HEK293T (cell line): ENCODE measurements around the gene WBP1.

Source experiments
- ARNT ChIP-seq: fragments of 450-650 bp; IDR thresholded peaks from 2 replicates; pipeline ENCODE4 v1.6.1; 2017; ENCODE audit warnings: mild to moderate bottlenecking
- BHLHE40 ChIP-seq: fragments of 450-650 bp; IDR thresholded peaks from 2 replicates; pipeline ENCODE4 v1.6.1; 2016; ENCODE audit warnings: mild to moderate bottlenecking, moderate library complexity, borderline replicate concordance
- CTBP1 ChIP-seq: fragments of 450-650 bp; IDR thresholded peaks from 2 replicates; pipeline ENCODE4 v1.6.1; 2016; ENCODE audit warnings: borderline replicate concordance
- ELF4 ChIP-seq: fragments of 450-650 bp; IDR thresholded peaks from 2 replicates; pipeline ENCODE4 v1.6.1; 2017; ENCODE audit warnings: antibody characterized with exemption
- FOXA1 ChIP-seq: fragments of 450-650 bp; IDR thresholded peaks from 2 replicates; pipeline ENCODE4 v1.6.1; 2016; ENCODE audit warnings: mild to moderate bottlenecking
- LEF1 ChIP-seq: fragments of 450-650 bp; IDR thresholded peaks from 2 replicates; pipeline ENCODE4 v1.6.1; 2017; ENCODE audit warnings: mild to moderate bottlenecking, borderline replicate concordance
- NFRKB ChIP-seq: fragments of 450-650 bp; IDR thresholded peaks from 2 replicates; pipeline ENCODE4 v1.6.1; 2016; ENCODE audit warnings: mild to moderate bottlenecking, moderate library complexity
- SP1 ChIP-seq: fragments of 450-650 bp; IDR thresholded peaks from 2 replicates; pipeline ENCODE4 v1.6.1; 2017
- TARDBP ChIP-seq: fragments of 450-650 bp; IDR thresholded peaks from 2 replicates; pipeline ENCODE4 v1.6.1; 2016
- ZNF384 ChIP-seq: fragments of 450-650 bp; IDR thresholded peaks from 2 replicates; pipeline ENCODE4 v1.6.1; 2016
- TF ChIP-seq, protein P1 (sequence below): fragments of 450-650 bp; IDR thresholded peaks from 2 replicates; pipeline ENCODE4 v1.6.1; 2016

DNA sequence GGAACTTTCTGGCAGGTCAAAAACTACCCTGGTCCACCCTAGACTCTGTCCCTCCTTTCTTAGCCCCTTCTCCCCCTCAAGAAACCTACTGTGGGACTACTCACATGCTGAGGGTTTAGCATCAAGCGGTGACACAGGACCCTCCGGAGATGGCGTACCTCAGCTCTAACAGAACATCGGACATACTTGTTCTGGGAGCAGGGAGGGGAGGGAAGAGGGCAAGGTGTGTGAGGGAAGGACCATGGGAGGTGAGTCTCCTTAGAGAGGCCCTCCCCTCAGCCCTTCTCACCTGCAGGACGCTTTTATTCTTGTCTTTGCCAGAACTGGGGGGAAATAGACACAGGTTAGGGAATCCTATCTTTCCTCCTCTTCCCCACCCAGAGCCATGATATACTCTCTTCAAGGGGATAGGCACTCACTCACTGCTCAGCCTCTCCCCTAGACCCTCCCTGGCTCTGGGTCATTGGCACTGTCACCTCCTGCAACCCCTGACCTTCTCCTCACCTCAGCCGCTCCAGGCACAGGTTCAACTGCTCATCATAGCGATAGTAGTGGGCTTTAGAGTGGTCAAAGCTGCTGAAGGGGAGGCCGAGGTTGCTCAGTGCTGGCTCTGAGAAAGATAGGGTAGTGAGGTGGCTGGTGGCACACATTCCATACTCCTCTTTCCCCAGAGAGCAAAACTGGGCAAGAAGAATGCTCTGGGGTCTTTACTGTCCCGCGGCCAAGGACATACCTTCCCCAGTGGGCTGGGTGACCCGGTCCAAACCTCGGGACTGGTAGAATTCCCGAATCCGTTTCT, 47.4 kb downstream of the WBP1 start:
- TF ChIP-seq BHLHE40 = no peak
- TF ChIP-seq ARNT = no peak
- no peak for TF ChIP-seq LEF1
- TF ChIP-seq, protein P1, sequence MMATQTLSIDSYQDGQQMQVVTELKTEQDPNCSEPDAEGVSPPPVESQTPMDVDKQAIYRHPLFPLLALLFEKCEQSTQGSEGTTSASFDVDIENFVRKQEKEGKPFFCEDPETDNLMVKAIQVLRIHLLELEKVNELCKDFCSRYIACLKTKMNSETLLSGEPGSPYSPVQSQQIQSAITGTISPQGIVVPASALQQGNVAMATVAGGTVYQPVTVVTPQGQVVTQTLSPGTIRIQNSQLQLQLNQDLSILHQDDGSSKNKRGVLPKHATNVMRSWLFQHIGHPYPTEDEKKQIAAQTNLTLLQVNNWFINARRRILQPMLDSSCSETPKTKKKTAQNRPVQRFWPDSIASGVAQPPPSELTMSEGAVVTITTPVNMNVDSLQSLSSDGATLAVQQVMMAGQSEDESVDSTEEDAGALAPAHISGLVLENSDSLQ = no peak
- no peak for TF ChIP-seq ELF4
- TF ChIP-seq SP1 = no peak
- no peak for TF ChIP-seq ZNF384
- no peak for TF ChIP-seq TARDBP
- no peak for TF ChIP-seq NFRKB
- TF ChIP-seq CTBP1 = no peak
- TF ChIP-seq FOXA1 = no peak
